Body of pancreas (tissue), 4 donors: Measurements from ENCODE around the gene SNX30.

Source experiments
- POLR2A ChIP-seq, 3 donors: fragments of 450-650 bp; IDR thresholded peaks; one replicate each; pipeline ENCODE4 v1.6.1; 2016; ENCODE audit warnings: antibody characterized with exemption in 3 of 3, mild to moderate bottlenecking in 2 of 3
- TF ChIP-seq, protein P1 (sequence below), 7 experiments: fragments of 450-650 bp in 4 of 7; fragments of 200-600 bp in 3 of 7; sonication (generic) in 3 of 7; IDR thresholded peaks; one replicate each; pipeline ENCODE4 v1.5.1; 2016 to 2019; ENCODE audit warnings: antibody characterized with exemption in 7 of 7

DNA sequence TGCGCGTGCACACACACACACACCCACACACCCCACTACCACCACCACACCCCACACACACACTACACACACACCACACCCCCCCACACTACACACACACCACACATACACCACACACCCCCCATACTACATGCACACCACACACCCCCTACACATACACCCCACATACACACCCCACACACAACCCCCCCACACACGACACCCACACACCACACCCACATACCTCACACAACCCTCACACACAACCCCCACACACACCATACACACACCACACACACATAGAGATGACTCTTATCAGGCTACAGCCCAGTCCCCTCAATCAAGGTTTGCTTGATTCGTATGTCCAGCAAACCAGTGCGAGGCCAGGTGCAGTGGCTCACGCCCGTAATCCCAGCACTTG is 114.4 kb downstream of the SNX30 start:
- TF ChIP-seq, protein P1, sequence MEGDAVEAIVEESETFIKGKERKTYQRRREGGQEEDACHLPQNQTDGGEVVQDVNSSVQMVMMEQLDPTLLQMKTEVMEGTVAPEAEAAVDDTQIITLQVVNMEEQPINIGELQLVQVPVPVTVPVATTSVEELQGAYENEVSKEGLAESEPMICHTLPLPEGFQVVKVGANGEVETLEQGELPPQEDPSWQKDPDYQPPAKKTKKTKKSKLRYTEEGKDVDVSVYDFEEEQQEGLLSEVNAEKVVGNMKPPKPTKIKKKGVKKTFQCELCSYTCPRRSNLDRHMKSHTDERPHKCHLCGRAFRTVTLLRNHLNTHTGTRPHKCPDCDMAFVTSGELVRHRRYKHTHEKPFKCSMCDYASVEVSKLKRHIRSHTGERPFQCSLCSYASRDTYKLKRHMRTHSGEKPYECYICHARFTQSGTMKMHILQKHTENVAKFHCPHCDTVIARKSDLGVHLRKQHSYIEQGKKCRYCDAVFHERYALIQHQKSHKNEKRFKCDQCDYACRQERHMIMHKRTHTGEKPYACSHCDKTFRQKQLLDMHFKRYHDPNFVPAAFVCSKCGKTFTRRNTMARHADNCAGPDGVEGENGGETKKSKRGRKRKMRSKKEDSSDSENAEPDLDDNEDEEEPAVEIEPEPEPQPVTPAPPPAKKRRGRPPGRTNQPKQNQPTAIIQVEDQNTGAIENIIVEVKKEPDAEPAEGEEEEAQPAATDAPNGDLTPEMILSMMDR (IDR thresholded peaks at IDR 0.05) = no peak
- no peak for TF ChIP-seq POLR2A (IDR thresholded peaks at IDR 0.05)
